Measurements from ENCODE around the gene ADRM1. TPM values are rescaled to one million over a fixed set of nuclear protein-coding genes. Genes with fewer than 3 reads are reported as not detected.

The ADRM1 gene
- total and polyA plus RNA-seq, 2 experiments from 2014 or later = 206 to 243 TPM

DNA sequence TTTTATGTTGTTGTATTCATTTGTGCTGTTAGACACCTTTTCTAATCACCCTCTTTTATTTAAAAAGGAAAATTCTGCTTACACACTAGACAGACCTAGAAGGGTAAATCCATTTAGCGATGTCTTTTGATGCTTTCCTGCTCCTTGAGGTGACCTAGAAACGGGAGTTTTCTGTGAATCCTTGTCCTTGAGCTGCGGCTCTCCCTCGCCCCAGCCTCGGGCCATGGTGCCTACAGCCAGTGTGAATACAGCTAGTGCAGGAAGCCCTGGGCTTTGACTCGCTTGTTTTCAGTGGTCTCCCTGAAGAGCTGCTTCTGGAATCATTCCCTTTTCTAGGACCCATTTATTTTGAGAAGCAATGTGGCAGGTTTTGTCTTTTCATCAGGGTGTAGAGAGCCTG, 17.6 kb upstream of the ADRM1 start:
- Histone ChIP-seq H3K9me2 (ENCODE audit: insufficient read depth) (no peaks in the 10 kb centered on the region), H4K20me1 (replicated peaks; ENCODE audit: insufficient read depth) (no peaks in the 10 kb centered on the region), H3K79me2 (replicated peaks; ENCODE audit: insufficient read depth) (no peaks in the 10 kb centered on the region), H3K4me1 (ENCODE audit: insufficient read depth) (no peaks in the 10 kb centered on the region), H2AFZ (no peak overlapping the region), H3K4me3 (no peak overlapping the region), H3K27me3 (ENCODE audit: insufficient read depth) (no peaks in the 10 kb centered on the region), H3K4me2 (no peak overlapping the region), H3K36me3 (ENCODE audit: insufficient read depth) (peaks cover 16% of the 10 kb centered on the region; the same call in 1 of the 2 replicates), H3F3A (replicated peaks; ENCODE audit: low read depth) (0 out of 2 replicates have a peak, but pooled peaks cover 3% of the 10 kb centered on the region), H3K27ac (ENCODE audit: low read depth) (peak overlapping the region; percentile 26; the same call in 1 of the 2 replicates)
- ATAC-seq = no peak
- Mint-ChIP-seq H3K9me3 (no peaks in the 10 kb centered on the region), H3K4me1 (no peaks in the 10 kb centered on the region; the same call in 2 of the 3 replicates), H3K36me3 (ENCODE audit: low read depth) (peaks cover 33% of the 10 kb centered on the region), H3K27me3 (ENCODE audit: insufficient read depth, low read depth, poor library complexity) (peaks cover 4% of the 10 kb centered on the region), H3K27ac (no peak overlapping the region), H3K4me3 (no peak overlapping the region)
- TF ChIP-seq, protein P1, sequence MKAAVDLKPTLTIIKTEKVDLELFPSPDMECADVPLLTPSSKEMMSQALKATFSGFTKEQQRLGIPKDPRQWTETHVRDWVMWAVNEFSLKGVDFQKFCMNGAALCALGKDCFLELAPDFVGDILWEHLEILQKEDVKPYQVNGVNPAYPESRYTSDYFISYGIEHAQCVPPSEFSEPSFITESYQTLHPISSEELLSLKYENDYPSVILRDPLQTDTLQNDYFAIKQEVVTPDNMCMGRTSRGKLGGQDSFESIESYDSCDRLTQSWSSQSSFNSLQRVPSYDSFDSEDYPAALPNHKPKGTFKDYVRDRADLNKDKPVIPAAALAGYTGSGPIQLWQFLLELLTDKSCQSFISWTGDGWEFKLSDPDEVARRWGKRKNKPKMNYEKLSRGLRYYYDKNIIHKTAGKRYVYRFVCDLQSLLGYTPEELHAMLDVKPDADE (IDR thresholded peaks at IDR 0.05) = no peak
- TF ChIP-seq, protein P2, sequence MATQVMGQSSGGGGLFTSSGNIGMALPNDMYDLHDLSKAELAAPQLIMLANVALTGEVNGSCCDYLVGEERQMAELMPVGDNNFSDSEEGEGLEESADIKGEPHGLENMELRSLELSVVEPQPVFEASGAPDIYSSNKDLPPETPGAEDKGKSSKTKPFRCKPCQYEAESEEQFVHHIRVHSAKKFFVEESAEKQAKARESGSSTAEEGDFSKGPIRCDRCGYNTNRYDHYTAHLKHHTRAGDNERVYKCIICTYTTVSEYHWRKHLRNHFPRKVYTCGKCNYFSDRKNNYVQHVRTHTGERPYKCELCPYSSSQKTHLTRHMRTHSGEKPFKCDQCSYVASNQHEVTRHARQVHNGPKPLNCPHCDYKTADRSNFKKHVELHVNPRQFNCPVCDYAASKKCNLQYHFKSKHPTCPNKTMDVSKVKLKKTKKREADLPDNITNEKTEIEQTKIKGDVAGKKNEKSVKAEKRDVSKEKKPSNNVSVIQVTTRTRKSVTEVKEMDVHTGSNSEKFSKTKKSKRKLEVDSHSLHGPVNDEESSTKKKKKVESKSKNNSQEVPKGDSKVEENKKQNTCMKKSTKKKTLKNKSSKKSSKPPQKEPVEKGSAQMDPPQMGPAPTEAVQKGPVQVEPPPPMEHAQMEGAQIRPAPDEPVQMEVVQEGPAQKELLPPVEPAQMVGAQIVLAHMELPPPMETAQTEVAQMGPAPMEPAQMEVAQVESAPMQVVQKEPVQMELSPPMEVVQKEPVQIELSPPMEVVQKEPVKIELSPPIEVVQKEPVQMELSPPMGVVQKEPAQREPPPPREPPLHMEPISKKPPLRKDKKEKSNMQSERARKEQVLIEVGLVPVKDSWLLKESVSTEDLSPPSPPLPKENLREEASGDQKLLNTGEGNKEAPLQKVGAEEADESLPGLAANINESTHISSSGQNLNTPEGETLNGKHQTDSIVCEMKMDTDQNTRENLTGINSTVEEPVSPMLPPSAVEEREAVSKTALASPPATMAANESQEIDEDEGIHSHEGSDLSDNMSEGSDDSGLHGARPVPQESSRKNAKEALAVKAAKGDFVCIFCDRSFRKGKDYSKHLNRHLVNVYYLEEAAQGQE (IDR thresholded peaks at IDR 0.05; ENCODE audit: unreplicated experiment) = no peak
- TF ChIP-seq POLR2AphosphoS5 (IDR thresholded peaks at IDR 0.05; ENCODE audit: low read depth) (no peak), ZNF114 (CRISPR knock-in tag; IDR thresholded peaks at IDR 0.05) (no peak), NANOG (IDR thresholded peaks at IDR 0.05; ENCODE audit: borderline replicate concordance) (no peak), STAT1 (IDR thresholded peaks at IDR 0.05; ENCODE audit: unreplicated experiment) (no peak), CREB1 (CRISPR knock-in tag; IDR thresholded peaks at IDR 0.05; ENCODE audit: low read depth) (no peak), EZH2phosphoT487 (IDR thresholded peaks at IDR 0.05; ENCODE audit: unreplicated experiment) (no peak), JUNB (IDR thresholded peaks at IDR 0.05; ENCODE audit: unreplicated experiment) (no peak)
- TF ChIP-seq, protein P3, sequence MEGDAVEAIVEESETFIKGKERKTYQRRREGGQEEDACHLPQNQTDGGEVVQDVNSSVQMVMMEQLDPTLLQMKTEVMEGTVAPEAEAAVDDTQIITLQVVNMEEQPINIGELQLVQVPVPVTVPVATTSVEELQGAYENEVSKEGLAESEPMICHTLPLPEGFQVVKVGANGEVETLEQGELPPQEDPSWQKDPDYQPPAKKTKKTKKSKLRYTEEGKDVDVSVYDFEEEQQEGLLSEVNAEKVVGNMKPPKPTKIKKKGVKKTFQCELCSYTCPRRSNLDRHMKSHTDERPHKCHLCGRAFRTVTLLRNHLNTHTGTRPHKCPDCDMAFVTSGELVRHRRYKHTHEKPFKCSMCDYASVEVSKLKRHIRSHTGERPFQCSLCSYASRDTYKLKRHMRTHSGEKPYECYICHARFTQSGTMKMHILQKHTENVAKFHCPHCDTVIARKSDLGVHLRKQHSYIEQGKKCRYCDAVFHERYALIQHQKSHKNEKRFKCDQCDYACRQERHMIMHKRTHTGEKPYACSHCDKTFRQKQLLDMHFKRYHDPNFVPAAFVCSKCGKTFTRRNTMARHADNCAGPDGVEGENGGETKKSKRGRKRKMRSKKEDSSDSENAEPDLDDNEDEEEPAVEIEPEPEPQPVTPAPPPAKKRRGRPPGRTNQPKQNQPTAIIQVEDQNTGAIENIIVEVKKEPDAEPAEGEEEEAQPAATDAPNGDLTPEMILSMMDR (conservative IDR thresholded peaks at IDR 0.05; ENCODE audit: low read depth in 2 of 2) = no peak
- DNase-seq (ENCODE audit: low spot score) = no peak

Data from GM23338 (cell line).